Activated naive CD4-positive, alpha-beta T cell treated with anti-CD3 and anti-CD28 coated beads, Interleukin-2, amount 10 ng/mL, durations not matched to agents 7 days and 5 days (primary cell): ENCODE measurements around the gene NOL4L.

Experiments used
- CTCF ChIA-PET: fragments of 350-600 bp; sonication (Branson Sonifier 250); formaldehyde crosslinking; loops from one replicate; lab custom pipeline; 2021; ENCODE audit warnings: antibody characterized with exemption; lab: Charles Lee
- DNase-seq: peaks from one replicate; pipeline ENCODE4 v3.0.0-alpha.2; 2020
- H3K27ac Mint-ChIP-seq: one replicate; pipeline ENCODE4 v1.8.0; 2021; ENCODE audit warnings: mild to moderate bottlenecking, moderate library complexity, mixed read lengths
- H3K27me3 Mint-ChIP-seq: one replicate; pipeline ENCODE4 v1.8.0; 2021; ENCODE audit warnings: mild to moderate bottlenecking, mixed read lengths
- H3K36me3 Mint-ChIP-seq: one replicate; pipeline ENCODE4 v1.8.0; 2021; ENCODE audit warnings: mixed read lengths
- H3K4me1 Mint-ChIP-seq: one replicate; pipeline ENCODE4 v1.8.0; 2021; ENCODE audit warnings: mixed read lengths
- H3K4me3 Mint-ChIP-seq: one replicate; pipeline ENCODE4 v1.8.0; 2021; ENCODE audit warnings: mild to moderate bottlenecking, moderate library complexity, mixed read lengths
- H3K9me3 Mint-ChIP-seq: one replicate; pipeline ENCODE4 v1.8.0; 2021; ENCODE audit warnings: mixed read lengths

The NOL4L gene

GRCh38 chr20:32622585-32623468, 37.7 kb upstream of the NOL4L start:
- Mint-ChIP-seq H3K36me3 (no peaks in the 10 kb centered on the region), H3K4me1 (peaks cover 1% of the 10 kb centered on the region), H3K4me3 (no peak overlapping the region), H3K27me3 (peaks cover 35% of the 10 kb centered on the region), H3K9me3 (no peaks in the 10 kb centered on the region), H3K27ac (no peak overlapping the region)
- no peak for DNase-seq
- CTCF ChIA-PET, result no interaction called here

GRCh38 chr20:32621891-32622584, 36.9 kb upstream of the NOL4L start:
- H3K9me3 Mint-ChIP-seq, result no peaks in the 10 kb centered on the region
- CTCF ChIA-PET, result no interaction called here
- DNase-seq, result no peak
- peaks cover 29% of the 10 kb centered on the region for H3K27me3 Mint-ChIP-seq
- H3K4me1 Mint-ChIP-seq, result no peaks in the 10 kb centered on the region
- H3K27ac Mint-ChIP-seq, result no peak overlapping the region
- H3K36me3 Mint-ChIP-seq, result no peaks in the 10 kb centered on the region
- no peak overlapping the region for H3K4me3 Mint-ChIP-seq

- DNase-seq, result peak; percentile 48
- H3K9me3 Mint-ChIP-seq, result no peaks in the 10 kb centered on the region
- H3K27ac Mint-ChIP-seq, result no peak overlapping the region
- no peak overlapping the region for H3K4me3 Mint-ChIP-seq
- CTCF ChIA-PET, result no interaction called here
- H3K27me3 Mint-ChIP-seq, result peaks cover 26% of the 10 kb centered on the region
- H3K36me3 Mint-ChIP-seq, result no peaks in the 10 kb centered on the region
- H3K4me1 Mint-ChIP-seq, result peaks cover 2% of the 10 kb centered on the region
Measured at GRCh38 chr20:32621071-32621890, 36.1 kb upstream of the NOL4L start.

- H3K9me3 Mint-ChIP-seq, result no peaks in the 10 kb centered on the region
- no peak overlapping the region for H3K4me3 Mint-ChIP-seq
- H3K36me3 Mint-ChIP-seq, result no peaks in the 10 kb centered on the region
- DNase-seq, result no peak
- peaks cover 5% of the 10 kb centered on the region for H3K4me1 Mint-ChIP-seq
- peaks cover 28% of the 10 kb centered on the region for H3K27me3 Mint-ChIP-seq
- CTCF ChIA-PET, result interaction anchor here (0.6 kb wide), 1 partner anchor 76 kb away, joined by 3 read pairs; no protein-coding TSS in a partner anchor
- no peak overlapping the region for H3K27ac Mint-ChIP-seq
Measured at GRCh38 chr20:32619586-32619985, 34.5 kb upstream of the NOL4L start.

GRCh38 chr20:32614772-32615171, 29.6 kb upstream of the NOL4L start:
- H3K4me1 Mint-ChIP-seq, result peaks cover 5% of the 10 kb centered on the region
- DNase-seq, result no peak
- no peak overlapping the region for H3K27ac Mint-ChIP-seq
- H3K4me3 Mint-ChIP-seq, result no peak overlapping the region
- peaks cover 41% of the 10 kb centered on the region for H3K27me3 Mint-ChIP-seq
- H3K36me3 Mint-ChIP-seq, result no peaks in the 10 kb centered on the region
- no peaks in the 10 kb centered on the region for H3K9me3 Mint-ChIP-seq
- CTCF ChIA-PET, result no interaction called here

GRCh38 chr20:32614303-32614702, 29.2 kb upstream of the NOL4L start:
- CTCF ChIA-PET, result no interaction called here
- peaks cover 36% of the 10 kb centered on the region for H3K27me3 Mint-ChIP-seq
- H3K9me3 Mint-ChIP-seq, result no peaks in the 10 kb centered on the region
- no peak overlapping the region for H3K4me3 Mint-ChIP-seq
- peaks cover 5% of the 10 kb centered on the region for H3K4me1 Mint-ChIP-seq
- H3K27ac Mint-ChIP-seq, result no peak overlapping the region
- no peaks in the 10 kb centered on the region for H3K36me3 Mint-ChIP-seq
- no peak for DNase-seq

- no peak overlapping the region for H3K27ac Mint-ChIP-seq
- H3K36me3 Mint-ChIP-seq, result no peaks in the 10 kb centered on the region
- CTCF ChIA-PET, result no interaction called here
- no peak for DNase-seq
- H3K27me3 Mint-ChIP-seq, result peaks cover 35% of the 10 kb centered on the region
- no peaks in the 10 kb centered on the region for H3K9me3 Mint-ChIP-seq
- no peak overlapping the region for H3K4me3 Mint-ChIP-seq
- H3K4me1 Mint-ChIP-seq, result peaks cover 5% of the 10 kb centered on the region
Measured at GRCh38 chr20:32613192-32614053, 28.3 kb upstream of the NOL4L start.

GRCh38 chr20:32612351-32613191, 27.4 kb upstream of the NOL4L start:
- Mint-ChIP-seq H3K9me3 (no peaks in the 10 kb centered on the region), H3K4me1 (peaks cover 5% of the 10 kb centered on the region), H3K27ac (no peak overlapping the region), H3K27me3 (peaks cover 35% of the 10 kb centered on the region), H3K36me3 (no peaks in the 10 kb centered on the region), H3K4me3 (no peak overlapping the region)
- CTCF ChIA-PET, result interaction anchor here (0.7 to 1.5 kb wide), 2 partner anchors 40 to 89 kb away, joined by 3 to 4 read pairs; no protein-coding TSS in a partner anchor
- no peak for DNase-seq

GRCh38 chr20:32611868-32612267, 26.7 kb upstream of the NOL4L start:
- no peak for DNase-seq
- H3K36me3 Mint-ChIP-seq, result no peaks in the 10 kb centered on the region
- CTCF ChIA-PET, result interaction anchor here (0.7 to 1.5 kb wide), 2 partner anchors 41 to 88 kb away, joined by 3 to 4 read pairs; no protein-coding TSS in a partner anchor
- no peak overlapping the region for H3K27ac Mint-ChIP-seq
- H3K27me3 Mint-ChIP-seq, result peaks cover 35% of the 10 kb centered on the region
- H3K4me3 Mint-ChIP-seq, result no peak overlapping the region
- peaks cover 5% of the 10 kb centered on the region for H3K4me1 Mint-ChIP-seq
- H3K9me3 Mint-ChIP-seq, result no peaks in the 10 kb centered on the region

- DNase-seq, result no peak
- Mint-ChIP-seq H3K27me3 (peaks cover 31% of the 10 kb centered on the region), H3K9me3 (no peaks in the 10 kb centered on the region), H3K4me3 (no peak overlapping the region), H3K36me3 (no peaks in the 10 kb centered on the region), H3K27ac (no peak overlapping the region), H3K4me1 (peaks cover 3% of the 10 kb centered on the region)
- CTCF ChIA-PET, result interaction anchor here (0.6 to 1.5 kb wide), 2 partner anchors 41 to 63 kb away, joined by 3 to 4 read pairs; no protein-coding TSS in a partner anchor
Measured at GRCh38 chr20:32611286-32611685, 26.2 kb upstream of the NOL4L start.

- Mint-ChIP-seq H3K27ac (no peak overlapping the region), H3K9me3 (no peaks in the 10 kb centered on the region), H3K27me3 (peaks cover 26% of the 10 kb centered on the region), H3K4me3 (no peak overlapping the region), H3K36me3 (no peaks in the 10 kb centered on the region), H3K4me1 (no peaks in the 10 kb centered on the region)
- CTCF ChIA-PET, result interaction anchor here (0.6 kb wide), 1 partner anchor 64 kb away, joined by 3 read pairs; no protein-coding TSS in a partner anchor
- DNase-seq, result no peak
Measured at GRCh38 chr20:32610472-32611218, 25.5 kb upstream of the NOL4L start.

- CTCF ChIA-PET, result no interaction called here
- Mint-ChIP-seq H3K4me1 (no peaks in the 10 kb centered on the region), H3K27ac (no peak overlapping the region)
Measured at GRCh38 chr20:32609993-32610392, 24.9 kb upstream of the NOL4L start.

More at GRCh38 chr20:32609993-32610392, 24.9 kb upstream of the NOL4L start:
- H3K27me3 Mint-ChIP-seq, result peaks cover 25% of the 10 kb centered on the region
- H3K9me3 Mint-ChIP-seq, result no peaks in the 10 kb centered on the region
- no peak overlapping the region for H3K4me3 Mint-ChIP-seq
- H3K36me3 Mint-ChIP-seq, result no peaks in the 10 kb centered on the region
- no peak for DNase-seq
